Astrocyte (in vitro differentiated cells and primary cell): ENCODE data around the gene FCN2. TPM values are rescaled to one million over a fixed set of nuclear protein-coding genes. Genes with fewer than 3 reads are reported as not detected.

Source experiments
- DNase-seq: peaks from one replicate; pipeline ENCODE4 v3.0.0-alpha.2; 2010; ENCODE audit warnings: low read depth
- FAIRE-seq: peaks from 2 replicates; lab custom pipeline; 2011; peaks lifted over from hg19 to GRCh38; lab: Jason Lieb, UNC
- H2AFZ ChIP-seq: 2 replicates; pipeline ENCODE4 v1.6.0; 2012; ENCODE audit warnings: low read depth, low read length, inconsistent platforms
- H3K27ac ChIP-seq: 2 replicates; pipeline ENCODE4 v1.5.1; 2011; ENCODE audit warnings: low read depth, low read length, inconsistent platforms
- H3K27me3 ChIP-seq: 2 replicates; pipeline ENCODE4 v1.6.0; 2011; ENCODE audit warnings: low read length, inconsistent platforms; ENCODE audit not compliant: insufficient read depth
- H3K36me3 ChIP-seq: 2 replicates; pipeline ENCODE4 v1.5.1; 2011; ENCODE audit warnings: low read length, inconsistent platforms; ENCODE audit not compliant: insufficient read depth
- H3K4me1 ChIP-seq: 2 replicates; pipeline ENCODE4 v1.5.1; 2011; ENCODE audit warnings: low read length, inconsistent platforms; ENCODE audit not compliant: insufficient read depth
- H3K4me2 ChIP-seq: 2 replicates; pipeline ENCODE4 v1.6.0; 2012; ENCODE audit warnings: low read length, inconsistent platforms
- H3K4me3 ChIP-seq: 2 replicates; pipeline ENCODE4 v1.5.1; 2011; ENCODE audit warnings: low read depth, mild to moderate bottlenecking, low read length, inconsistent platforms; ENCODE audit not compliant: insufficient read depth
- H3K79me2 ChIP-seq: 2 replicates; pipeline ENCODE4 v1.6.0; 2012; ENCODE audit warnings: mild to moderate bottlenecking, low read length, inconsistent platforms; ENCODE audit not compliant: insufficient read depth
- H3K9ac ChIP-seq: 2 replicates; pipeline ENCODE4 v1.6.0; 2012; ENCODE audit warnings: mild to moderate bottlenecking, low read length, inconsistent platforms
- H3K9me3 ChIP-seq: 2 replicates; pipeline ENCODE4 v1.5.1; 2012; ENCODE audit warnings: low read depth, mild to moderate bottlenecking, low read length, inconsistent platforms; ENCODE audit not compliant: insufficient read depth
- H4K20me1 ChIP-seq: 2 replicates; pipeline ENCODE4 v1.6.0; 2012; ENCODE audit warnings: low read length, inconsistent platforms; ENCODE audit not compliant: insufficient read depth
- H3K27ac Mint-ChIP-seq: one replicate; pipeline ENCODE4 v1.8.0; 2021; ENCODE audit warnings: mild to moderate bottlenecking, mixed read lengths; ENCODE audit not compliant: unreplicated experiment
- H3K27me3 Mint-ChIP-seq: one replicate; pipeline ENCODE4 v1.8.0; 2021; ENCODE audit warnings: low read depth, mixed read lengths; ENCODE audit not compliant: unreplicated experiment
- H3K36me3 Mint-ChIP-seq: one replicate; pipeline ENCODE4 v1.8.0; 2021; ENCODE audit warnings: low read depth, mixed read lengths; ENCODE audit not compliant: unreplicated experiment
- H3K4me1 Mint-ChIP-seq: one replicate; pipeline ENCODE4 v1.8.0; 2021; ENCODE audit warnings: low read depth, mixed read lengths; ENCODE audit not compliant: unreplicated experiment
- H3K4me3 Mint-ChIP-seq: one replicate; pipeline ENCODE4 v1.8.0; 2021; ENCODE audit warnings: mild to moderate bottlenecking, moderate library complexity, mixed read lengths; ENCODE audit not compliant: unreplicated experiment
- H3K9me3 Mint-ChIP-seq: one replicate; pipeline ENCODE4 v1.8.0; 2021; ENCODE audit warnings: mild to moderate bottlenecking, mixed read lengths; ENCODE audit not compliant: unreplicated experiment
- CTCF ChIP-seq: IDR thresholded peaks from 2 replicates; pipeline ENCODE4 v1.5.1; 2011; ENCODE audit warnings: low read depth, mild to moderate bottlenecking, inconsistent platforms, low read length, moderate library complexity; ENCODE audit not compliant: insufficient read depth
- EZH2 ChIP-seq: IDR thresholded peaks from 2 replicates; pipeline ENCODE4 v1.6.1; 2012; ENCODE audit warnings: mild to moderate bottlenecking, low read length, inconsistent platforms; ENCODE audit not compliant: insufficient read depth
- total RNA-seq: library from RNA; stranded (reverse); gene quantifications from 2 replicates; pipeline ENCODE4 v1.2.1, GENCODE V29; 2021

The FCN2 gene
- total RNA-seq, 1 donor from 2014 or later: not detected

DNA sequence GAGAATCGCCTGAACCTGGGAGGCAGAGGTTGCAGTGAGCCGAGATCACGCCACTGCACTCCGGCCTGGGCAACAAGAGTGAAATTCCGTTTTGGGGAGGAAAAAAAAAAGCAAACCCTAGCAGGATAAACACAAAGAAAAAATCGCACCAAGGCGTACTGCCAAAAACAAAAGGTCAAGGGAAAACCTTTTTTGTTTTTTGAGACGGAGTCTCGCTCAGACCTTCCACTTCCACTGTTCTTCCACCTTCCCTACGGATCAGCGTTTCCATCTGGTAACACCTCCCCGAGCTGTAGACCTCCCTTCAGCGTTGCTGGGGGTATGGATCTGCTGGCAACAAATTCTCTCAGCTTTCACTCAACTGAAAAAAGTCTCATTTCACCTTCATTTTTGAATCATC, 20.1 kb upstream of the FCN2 start:
- TF ChIP-seq EZH2: no peak
- TF ChIP-seq CTCF: no peak
- H4K20me1 ChIP-seq: peaks cover 6% of the 10 kb centered on the region
- peaks cover 2% of the 10 kb centered on the region for H3K36me3 Mint-ChIP-seq
- FAIRE-seq (no peak), DNase-seq (no peak)
- peaks cover 2% of the 10 kb centered on the region for H3K9me3 ChIP-seq
- no peak overlapping the region for H3K27ac ChIP-seq
- no peak overlapping the region for H3K27ac Mint-ChIP-seq
- no peak overlapping the region for H3K4me2 ChIP-seq
- H3K9me3 Mint-ChIP-seq: peaks cover 11% of the 10 kb centered on the region
- peaks cover 8% of the 10 kb centered on the region for H3K4me1 ChIP-seq
- peaks cover 4% of the 10 kb centered on the region for H3K27me3 Mint-ChIP-seq
- no peak overlapping the region for H3K9ac ChIP-seq
- no peaks in the 10 kb centered on the region for H3K36me3 ChIP-seq
- peaks cover 3% of the 10 kb centered on the region for H3K4me1 Mint-ChIP-seq
- no peaks in the 10 kb centered on the region for H3K27me3 ChIP-seq
- H3K79me2 ChIP-seq: no peaks in the 10 kb centered on the region
- H3K4me3 ChIP-seq: no peak overlapping the region
- H2AFZ ChIP-seq: no peak overlapping the region
- no peak overlapping the region for H3K4me3 Mint-ChIP-seq

DNA sequence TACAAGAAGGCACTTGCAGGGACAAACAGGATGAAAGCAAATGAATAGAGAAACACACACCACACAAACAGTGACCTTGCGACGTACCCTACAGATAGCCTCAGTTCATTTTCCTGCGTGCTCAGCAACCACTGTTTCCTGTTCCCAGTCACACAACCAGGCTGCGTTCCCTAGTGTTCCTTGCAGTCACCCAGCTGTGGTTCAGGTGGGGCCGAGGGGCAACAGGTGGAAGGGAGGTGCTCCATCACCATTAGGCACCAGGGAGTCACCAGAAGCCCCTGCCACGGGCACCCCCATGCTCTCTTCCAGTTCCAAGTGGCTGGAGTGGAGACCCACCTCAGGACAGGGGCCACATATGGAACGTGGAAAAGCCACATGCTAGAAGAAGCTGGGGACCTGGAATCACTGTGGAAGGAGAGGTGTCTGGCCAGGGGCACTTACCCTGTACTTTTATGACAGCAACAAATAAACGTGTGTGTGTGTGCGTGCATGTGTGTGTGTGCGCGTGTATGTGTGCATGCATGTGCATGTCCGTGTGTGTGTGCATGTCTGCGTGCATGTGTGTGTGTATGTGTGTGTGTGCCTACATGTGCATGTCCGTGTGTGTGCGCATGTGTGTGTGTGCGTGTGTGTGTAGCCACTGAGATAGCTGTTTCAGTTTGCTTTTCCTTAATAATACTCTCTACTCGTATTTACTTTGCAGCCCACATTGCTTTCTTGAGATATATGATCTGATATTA, 18.8 kb upstream of the FCN2 start:
- H3K4me2 ChIP-seq: no peak overlapping the region
- H3K9ac ChIP-seq: no peak overlapping the region
- no peak overlapping the region for H3K27ac ChIP-seq
- TF ChIP-seq EZH2 (no peak), CTCF (no peak)
- H3K27me3 ChIP-seq: no peaks in the 10 kb centered on the region
- H3K9me3 Mint-ChIP-seq: peaks cover 7% of the 10 kb centered on the region
- no peak overlapping the region for H3K4me3 Mint-ChIP-seq
- FAIRE-seq (no peak), DNase-seq (no peak)
- H3K27ac Mint-ChIP-seq: peak overlapping the region; percentile 1
- H3K27me3 Mint-ChIP-seq: peaks cover 4% of the 10 kb centered on the region
- H3K4me1 Mint-ChIP-seq: peaks cover 3% of the 10 kb centered on the region
- H3K9me3 ChIP-seq: peaks cover 2% of the 10 kb centered on the region
- peaks cover 8% of the 10 kb centered on the region for H3K4me1 ChIP-seq
- no peaks in the 10 kb centered on the region for H3K36me3 Mint-ChIP-seq
- H3K36me3 ChIP-seq: no peaks in the 10 kb centered on the region
- H2AFZ ChIP-seq: no peak overlapping the region
- H3K4me3 ChIP-seq: no peak overlapping the region
- H4K20me1 ChIP-seq: peaks cover 6% of the 10 kb centered on the region
- H3K79me2 ChIP-seq: no peaks in the 10 kb centered on the region

DNA sequence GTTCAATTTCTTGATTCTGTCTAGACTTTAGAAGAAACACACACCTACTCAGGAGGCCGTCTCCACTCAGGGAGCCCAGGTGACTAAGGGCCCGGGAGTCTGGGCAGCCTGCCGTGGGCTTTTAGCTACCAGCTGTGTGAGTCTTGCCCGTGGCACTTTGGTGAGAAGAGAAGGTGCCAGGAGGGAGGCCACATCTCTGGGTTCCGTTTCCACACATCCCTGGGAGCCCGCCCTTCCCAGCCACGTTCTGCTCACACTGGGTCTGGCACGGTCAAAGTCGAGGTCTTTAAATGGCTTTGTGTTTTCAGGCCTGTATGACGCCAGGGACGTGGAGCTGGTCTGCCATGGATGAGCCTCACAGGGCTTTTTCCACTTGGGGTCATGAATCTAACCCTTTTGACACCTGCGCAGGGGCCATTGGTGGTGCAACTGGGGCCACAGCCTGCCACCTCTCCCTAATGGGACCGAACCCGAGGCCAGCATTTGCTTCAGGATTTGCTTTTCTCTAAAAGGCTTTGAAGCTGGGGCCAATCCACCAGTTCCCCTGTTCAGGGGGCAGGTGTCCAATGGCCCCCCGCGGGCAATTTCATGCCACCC, 17.2 kb upstream of the FCN2 start:
- FAIRE-seq (no peak), DNase-seq (no peak)
- Mint-ChIP-seq H3K9me3 (peaks cover 5% of the 10 kb centered on the region), H3K36me3 (no peaks in the 10 kb centered on the region), H3K4me3 (no peak overlapping the region), H3K4me1 (no peaks in the 10 kb centered on the region), H3K27ac (no peak overlapping the region), H3K27me3 (peaks cover 4% of the 10 kb centered on the region)
- Histone ChIP-seq H3K4me2 (no peak overlapping the region), H4K20me1 (peaks cover under 1% of the 10 kb centered on the region), H3K79me2 (no peaks in the 10 kb centered on the region), H3K4me1 (peaks cover 3% of the 10 kb centered on the region), H3K4me3 (no peak overlapping the region), H3K27me3 (no peaks in the 10 kb centered on the region), H3K9ac (no peak overlapping the region), H3K9me3 (no peaks in the 10 kb centered on the region), H2AFZ (no peak overlapping the region), H3K27ac (no peak overlapping the region), H3K36me3 (no peaks in the 10 kb centered on the region)
- TF ChIP-seq EZH2 (no peak), CTCF (no peak)
